Right atrium auricular region (tissue), 2 donors: ENCODE data around the gene SLC9B1. TPM values are rescaled to one million over a fixed set of nuclear protein-coding genes. Genes with fewer than 3 reads are reported as not detected.

ENCODE experiments used
- DNase-seq: peaks from one replicate; pipeline ENCODE4 v3.0.0-alpha.2; 2019; ENCODE audit warnings: low spot score
- H3K27ac ChIP-seq, 2 donors: fragments of 200-600 bp; sonication (generic); 1 replicate in 1 of 2; 2 replicates in 1 of 2; pipeline ENCODE4 v1.5.1; 2016 to 2019
- H3K27me3 ChIP-seq, 2 donors: fragments of 200-600 bp; sonication (generic); one replicate each; pipeline versions ENCODE4 v1.5.1 to v1.6.0; 2017 to 2019
- H3K36me3 ChIP-seq: fragments of 200-600 bp; sonication (generic); one replicate; pipeline ENCODE4 v1.5.1; 2016
- H3K4me1 ChIP-seq, 2 donors: fragments of 200-600 bp; sonication (generic); one replicate each; pipeline versions ENCODE4 v1.5.1 to v1.6.0; 2017 to 2019
- H3K4me3 ChIP-seq, 2 donors: fragments of 200-600 bp; sonication (generic); 1 replicate in 1 of 2; 2 replicates in 1 of 2; pipeline ENCODE4 v1.5.1; 2017 to 2019; ENCODE audit warnings: mild to moderate bottlenecking in 1 of 2, moderate library complexity in 1 of 2
- H3K9me3 ChIP-seq, 2 donors: fragments of 200-600 bp; sonication (generic); one replicate each; pipeline ENCODE4 v1.5.1; 2019
- CTCF ChIP-seq, 2 donors: fragments of 200-600 bp; sonication (generic); IDR thresholded peaks; one replicate each; pipeline ENCODE4 v1.5.1; 2019; ENCODE audit warnings: antibody characterized with exemption in 2 of 2
- total RNA-seq, 2 donors: library from RNA; depleted of rRNA; stranded (reverse); fragments of >200 nt; gene quantifications; one replicate each; pipeline ENCODE4 v1.1.0, GENCODE V29; 2016

Gene SLC9B1
- total RNA-seq, 2 donors from 2014 or later: 3.3 TPM; not detected in 1

DNA sequence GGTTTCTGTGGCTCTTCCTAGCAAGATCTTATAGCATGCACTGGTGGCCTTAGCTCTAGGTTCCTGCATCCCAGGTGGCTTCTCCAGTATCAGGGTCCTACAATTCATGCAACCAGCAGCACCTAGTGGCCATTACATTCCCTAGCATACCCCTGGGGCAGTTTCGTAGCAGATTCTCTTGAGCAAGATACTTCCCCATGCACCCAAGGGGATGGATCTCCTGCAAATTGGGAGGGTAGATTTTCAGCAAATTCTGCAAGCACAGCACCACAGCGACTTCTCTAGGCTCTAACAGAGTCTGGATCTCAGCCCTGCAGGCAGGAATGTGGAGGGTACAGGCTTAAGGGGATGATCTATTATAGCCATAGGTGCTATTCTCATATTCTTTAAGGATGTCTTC lies 13.1 kb upstream of the SLC9B1 start:
- Histone ChIP-seq H3K4me1 (no peaks in the 10 kb centered on the region), H3K4me3 (no peak overlapping the region), H3K27ac (no peak overlapping the region), H3K9me3 (no peaks in the 10 kb centered on the region), H3K27me3 (no peaks in the 10 kb centered on the region), H3K36me3 (no peaks in the 10 kb centered on the region)
- no peak for DNase-seq
- TF ChIP-seq CTCF (IDR thresholded peaks at IDR 0.05): peak in 1 of 2 donors; percentile 39

- Histone ChIP-seq H3K27ac (no peak overlapping the region), H3K4me3 (no peak overlapping the region), H3K4me1 (no peaks in the 10 kb centered on the region), H3K27me3 (no peaks in the 10 kb centered on the region), H3K9me3 (no peaks in the 10 kb centered on the region), H3K36me3 (no peaks in the 10 kb centered on the region)
- TF ChIP-seq CTCF (IDR thresholded peaks at IDR 0.05): no peak
- DNase-seq: no peak
Measured at GRCh38 chr4:103030791-103031190, 11.3 kb upstream of the SLC9B1 start.

GRCh38 chr4:103029300-103029699 lies 9.8 kb upstream of the SLC9B1 start:
- Histone ChIP-seq H3K4me3 (no peak overlapping the region), H3K36me3 (no peaks in the 10 kb centered on the region), H3K27me3 (no peaks in the 10 kb centered on the region), H3K9me3 (no peaks in the 10 kb centered on the region), H3K4me1 (no peaks in the 10 kb centered on the region), H3K27ac (no peak overlapping the region)
- no peak for DNase-seq
- no peak for TF ChIP-seq CTCF (IDR thresholded peaks at IDR 0.05)

- no peaks in the 10 kb centered on the region for H3K27me3 ChIP-seq
- H3K4me1 ChIP-seq: no peaks in the 10 kb centered on the region
- H3K9me3 ChIP-seq: no peaks in the 10 kb centered on the region
- TF ChIP-seq CTCF (IDR thresholded peaks at IDR 0.05): no peak
- DNase-seq: no peak
- H3K36me3 ChIP-seq: no peaks in the 10 kb centered on the region
- no peak overlapping the region for H3K4me3 ChIP-seq
- H3K27ac ChIP-seq: no peak overlapping the region
Measured at GRCh38 chr4:103026868-103027267, 7.4 kb upstream of the SLC9B1 start.

DNA sequence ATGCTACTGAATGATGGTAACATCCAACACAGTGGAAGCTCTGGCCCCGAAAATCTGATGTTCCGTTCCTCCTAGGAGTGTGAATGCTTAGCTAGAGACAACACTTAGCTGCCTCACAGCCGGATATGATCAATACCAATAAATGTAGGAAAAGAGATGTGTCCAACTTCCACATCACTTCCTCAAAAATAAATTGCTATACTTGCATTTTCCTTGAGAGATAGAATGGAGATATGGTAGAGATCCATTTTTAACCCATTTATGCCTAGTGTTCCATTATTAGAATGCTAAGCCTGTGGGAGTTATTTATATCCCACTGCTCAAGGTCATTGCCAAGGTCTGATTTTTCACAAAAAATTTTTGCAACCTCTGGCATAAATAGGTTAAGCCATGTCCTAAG lies 5.5 kb upstream of the SLC9B1 start:
- DNase-seq: no peak
- H3K9me3 ChIP-seq: no peaks in the 10 kb centered on the region
- no peaks in the 10 kb centered on the region for H3K36me3 ChIP-seq
- no peak overlapping the region for H3K4me3 ChIP-seq
- H3K27ac ChIP-seq: no peak overlapping the region
- no peaks in the 10 kb centered on the region for H3K4me1 ChIP-seq
- TF ChIP-seq CTCF (IDR thresholded peaks at IDR 0.05): no peak
- H3K27me3 ChIP-seq: no peaks in the 10 kb centered on the region

DNA sequence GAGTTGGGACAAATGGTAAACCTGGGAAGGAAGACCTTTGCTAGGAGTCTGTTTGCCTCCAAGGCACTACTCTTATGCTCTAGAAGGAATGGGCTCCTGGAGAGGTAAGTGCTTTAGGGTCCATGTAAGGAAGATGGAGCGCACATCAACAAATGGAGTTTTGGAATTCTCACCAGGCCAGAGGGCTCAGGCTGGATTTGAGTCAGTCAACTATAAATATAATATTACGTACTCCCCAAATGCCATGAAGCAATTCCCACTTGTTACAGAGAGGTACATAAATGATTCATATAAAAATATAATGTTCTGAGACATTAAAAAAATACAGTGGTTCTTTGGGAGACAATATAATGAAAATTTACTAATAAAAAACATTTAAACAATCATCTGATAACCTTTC lies 1.6 kb upstream of the SLC9B1 start:
- Histone ChIP-seq H3K4me1 (peaks cover 0 to 5% of the 10 kb centered on the region in 2 donors), H3K9me3 (no peaks in the 10 kb centered on the region), H3K27me3 (no peaks in the 10 kb centered on the region), H3K27ac (no peak overlapping the region), H3K4me3 (no peak overlapping the region), H3K36me3 (no peaks in the 10 kb centered on the region)
- no peak for TF ChIP-seq CTCF (IDR thresholded peaks at IDR 0.05)
- no peak for DNase-seq
